Kidney tubule cell (primary cell): ENCODE measurements around the gene GTF2IRD2.
"Not testable (repeated sequence)": the region's sequence is repeated elsewhere in the genome, so short reads cannot be mapped to it uniquely, and the experiment has no call there.

Experiments used
- DNase-seq: peaks from one replicate; pipeline ENCODE4 v3.0.0-alpha.2; 2018; ENCODE audit warnings: low spot score

Gene GTF2IRD2

DNA sequence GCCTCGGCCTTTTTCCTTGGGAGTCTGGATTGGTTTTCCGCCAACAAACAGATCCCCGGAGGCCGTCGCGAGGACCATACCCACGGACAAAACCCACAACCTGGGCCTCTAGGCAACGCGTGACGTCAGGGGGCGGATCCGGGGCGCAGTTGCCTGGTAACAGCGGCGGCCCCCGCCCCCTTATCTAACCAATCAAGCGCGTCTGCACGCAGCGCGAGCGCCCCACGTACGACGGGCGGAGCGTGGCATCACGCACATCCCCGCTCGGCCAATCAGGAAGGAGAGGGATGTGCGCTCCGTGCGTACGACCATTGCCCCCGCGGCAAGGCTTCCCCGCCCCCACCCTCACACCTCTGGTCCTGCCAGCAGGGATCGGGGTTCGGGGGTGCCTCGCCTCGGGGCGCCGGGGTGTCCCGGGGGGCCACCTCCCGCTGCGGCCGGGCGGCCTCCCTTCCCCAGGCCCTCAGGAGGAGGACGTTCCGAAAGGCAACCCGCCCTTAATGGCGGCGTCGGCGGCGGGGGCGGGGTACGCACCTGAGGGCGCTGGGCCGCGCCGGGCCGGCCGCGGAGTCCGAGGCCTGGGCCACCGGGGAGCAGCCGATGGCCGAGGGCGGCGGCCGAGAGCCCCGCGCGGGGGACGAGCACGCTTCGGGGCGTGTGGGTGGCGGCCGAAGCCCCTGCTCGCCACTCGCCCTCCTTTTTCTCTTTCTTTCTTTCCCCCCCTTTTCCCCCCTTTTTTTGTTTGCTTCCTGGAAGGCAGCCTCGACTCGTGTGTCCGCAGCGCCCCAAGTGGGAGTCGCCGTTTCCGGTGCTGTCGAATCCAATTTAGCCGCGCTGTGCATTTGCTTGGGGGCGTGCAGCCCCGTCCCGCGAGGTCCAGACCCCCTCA, at the start of gene GTF2IRD2:
TSS of gene GTF2IRD2 (minus strand) at position 773 of the 889 bp plus-strand sequence. CDS start 15,227 bp downstream, outside the sequence.
- DNase-seq, result not testable (repeated sequence)

DNA sequence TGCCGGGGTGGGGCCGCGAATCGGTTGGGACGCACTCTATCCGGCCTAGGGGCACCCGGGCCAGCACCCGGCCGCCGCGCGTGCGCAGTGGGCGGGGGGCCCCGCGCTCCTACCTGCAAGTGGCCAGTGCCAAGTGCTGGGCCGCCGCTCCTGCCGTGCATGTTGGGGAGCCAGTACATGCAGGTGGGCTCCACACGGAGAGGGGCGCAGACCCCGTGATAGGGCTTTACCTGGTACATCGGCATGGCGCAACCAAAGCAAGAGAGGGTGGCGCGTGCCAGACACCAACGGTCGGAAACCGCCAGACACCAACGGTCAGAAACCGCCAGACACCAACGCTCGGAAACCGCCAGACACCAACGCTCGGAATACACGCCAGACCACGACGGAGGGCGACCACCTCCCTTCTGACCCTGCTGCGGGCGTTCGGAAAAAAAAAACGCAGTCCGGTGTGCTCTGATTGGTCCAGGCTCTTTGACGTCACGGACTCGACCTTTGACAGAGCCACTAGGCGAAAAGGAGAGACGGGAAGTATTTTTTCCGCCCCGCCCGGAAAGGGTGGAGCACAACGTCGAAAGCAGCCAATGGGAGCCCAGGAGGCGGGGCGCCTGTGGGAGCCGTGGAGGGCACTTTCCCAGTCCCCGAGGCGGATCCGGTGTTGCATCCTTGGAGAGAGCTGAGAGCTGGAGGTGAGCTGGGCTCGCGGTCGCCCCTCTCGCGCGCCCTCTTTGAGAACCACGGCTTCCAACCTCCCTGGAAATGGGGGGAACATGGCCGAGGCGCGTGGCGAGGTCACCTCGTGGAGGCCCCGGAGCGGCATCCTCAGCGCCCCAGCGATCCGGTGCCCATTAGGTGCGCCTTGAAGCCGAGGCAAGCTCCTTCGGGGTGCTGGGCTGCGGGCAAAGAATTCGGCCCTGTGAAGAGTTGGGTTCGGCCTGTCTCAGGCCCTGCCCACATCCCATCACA, 39.0 kb upstream of the GTF2IRD2 start:
- peak; percentile 69 for DNase-seq

GRCh38 chr7:74889518-74890129, 38.2 kb upstream of the GTF2IRD2 start:
- DNase-seq, result not testable (repeated sequence)

DNA sequence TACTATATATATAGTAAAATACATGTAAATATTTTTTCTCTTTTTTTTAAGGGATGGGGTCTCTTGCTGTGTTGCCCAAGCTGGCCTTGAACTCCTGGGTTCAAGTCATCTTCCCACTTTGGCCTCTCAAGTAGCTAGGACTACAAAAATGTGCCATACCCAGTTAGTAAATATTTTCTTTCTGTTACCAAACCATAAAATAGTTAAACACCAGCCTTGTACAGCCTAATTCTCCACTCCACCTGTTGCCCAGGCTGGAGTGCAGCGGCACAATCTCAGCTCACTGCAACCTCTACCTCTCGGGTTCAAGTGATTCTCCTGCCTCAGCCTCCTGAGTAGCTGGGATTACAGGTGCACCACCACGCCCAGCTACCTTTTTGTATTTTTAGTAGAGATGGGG, 33.9 kb upstream of the GTF2IRD2 start:
- not testable (repeated sequence) for DNase-seq

- not testable (repeated sequence) for DNase-seq
Observed at GRCh38 chr7:74882110-74882509, 30.7 kb upstream of the GTF2IRD2 start.

DNA sequence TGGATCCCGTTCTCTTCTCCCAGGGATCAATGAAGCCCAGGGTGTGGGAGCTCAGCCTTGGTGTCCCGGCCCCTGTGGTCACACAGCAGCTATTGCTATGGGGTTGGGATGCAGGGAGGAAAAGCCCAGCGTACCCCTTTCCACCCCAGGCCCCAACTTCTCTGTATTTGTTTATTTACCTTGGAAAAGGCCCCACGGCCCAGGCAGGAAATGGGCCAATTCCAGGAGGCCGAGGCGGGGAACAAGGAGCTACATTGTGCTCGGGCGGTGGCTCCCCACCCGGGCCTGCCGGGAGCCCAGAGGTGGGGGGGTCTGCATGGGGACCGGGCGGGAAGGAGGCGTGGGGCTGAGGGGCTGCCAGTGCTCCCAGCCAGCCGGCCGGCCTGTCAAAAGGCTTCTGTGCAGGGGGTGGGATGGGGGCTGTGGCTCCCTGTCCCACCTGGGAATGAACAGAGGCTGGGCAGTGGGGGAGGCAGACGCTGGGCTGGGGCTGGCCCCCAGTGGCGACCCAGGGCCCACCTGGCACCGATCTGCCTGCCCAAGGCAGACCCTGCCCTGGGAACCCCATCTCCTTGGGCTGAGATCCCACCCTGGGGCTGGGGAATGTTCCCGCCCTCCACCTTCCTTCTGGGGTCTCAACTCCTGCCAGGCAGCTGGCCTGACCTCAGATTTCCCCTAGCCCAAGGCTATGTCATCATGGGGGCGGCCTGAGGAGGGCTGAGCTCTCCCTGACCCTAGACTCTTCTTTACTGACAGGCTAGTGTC, 23.5 kb upstream of the GTF2IRD2 start:
- DNase-seq, result not testable (repeated sequence)

GRCh38 chr7:74874104-74874747, 22.8 kb upstream of the GTF2IRD2 start:
- not testable (repeated sequence) for DNase-seq

- not testable (repeated sequence) for DNase-seq
Observed at GRCh38 chr7:74872542-74872941, 21.1 kb upstream of the GTF2IRD2 start.

GRCh38 chr7:74865777-74866176, 14.4 kb upstream of the GTF2IRD2 start:
- not testable (repeated sequence) for DNase-seq

GRCh38 chr7:74849853-74850252, 1.6 kb downstream of the GTF2IRD2 start:
- DNase-seq, result not testable (repeated sequence)

GRCh38 chr7:74830411-74830810, 21.0 kb downstream of the GTF2IRD2 start:
- DNase-seq, result not testable (repeated sequence)

- DNase-seq, result not testable (repeated sequence)
Observed at GRCh38 chr7:74829959-74830358, 21.4 kb downstream of the GTF2IRD2 start.

- not testable (repeated sequence) for DNase-seq
Observed at GRCh38 chr7:74821259-74821658, 30.1 kb downstream of the GTF2IRD2 start.

GRCh38 chr7:74820146-74820805, 31.1 kb downstream of the GTF2IRD2 start:
- DNase-seq, result not testable (repeated sequence)

DNA sequence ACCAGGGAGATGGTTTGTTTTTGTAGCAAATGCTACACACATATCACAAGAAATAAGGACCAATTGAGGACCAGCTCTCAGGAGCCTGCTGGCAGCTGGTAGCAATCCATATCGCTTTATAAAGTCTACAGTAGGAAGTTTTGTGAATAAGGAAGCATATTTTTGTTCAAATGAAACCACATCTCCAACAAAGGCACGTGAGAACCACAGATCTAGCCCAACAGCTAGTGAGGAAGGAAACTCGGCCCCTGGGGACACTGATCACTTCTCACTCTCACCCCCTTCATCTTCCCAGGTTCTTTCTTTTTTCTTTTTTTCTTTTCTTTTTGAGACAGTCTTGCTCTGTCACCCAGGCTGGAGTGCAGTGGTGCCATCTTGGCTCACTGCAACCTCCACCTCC, 35.5 kb downstream of the GTF2IRD2 start:
- not testable (repeated sequence) for DNase-seq

DNA sequence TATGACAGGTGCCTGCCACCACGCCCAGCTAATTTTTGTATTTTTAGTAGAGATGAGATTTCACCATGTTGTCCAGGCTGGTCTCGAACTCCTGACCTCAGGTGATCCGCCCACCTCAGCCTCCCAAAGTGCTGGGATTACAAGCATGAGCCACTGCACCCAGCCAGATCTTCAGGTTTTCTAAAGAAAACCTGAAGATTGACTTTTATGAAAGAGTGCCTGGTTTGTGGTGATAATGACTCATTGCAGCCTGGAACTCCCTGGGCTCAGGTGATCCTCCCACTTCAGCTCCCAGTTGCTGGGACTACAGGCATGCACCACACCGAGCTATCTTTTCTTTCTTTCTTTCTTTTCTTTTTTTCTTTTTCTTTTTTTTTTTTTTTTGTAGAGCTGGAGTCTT, 52.8 kb downstream of the GTF2IRD2 start:
- not testable (repeated sequence) for DNase-seq

DNA sequence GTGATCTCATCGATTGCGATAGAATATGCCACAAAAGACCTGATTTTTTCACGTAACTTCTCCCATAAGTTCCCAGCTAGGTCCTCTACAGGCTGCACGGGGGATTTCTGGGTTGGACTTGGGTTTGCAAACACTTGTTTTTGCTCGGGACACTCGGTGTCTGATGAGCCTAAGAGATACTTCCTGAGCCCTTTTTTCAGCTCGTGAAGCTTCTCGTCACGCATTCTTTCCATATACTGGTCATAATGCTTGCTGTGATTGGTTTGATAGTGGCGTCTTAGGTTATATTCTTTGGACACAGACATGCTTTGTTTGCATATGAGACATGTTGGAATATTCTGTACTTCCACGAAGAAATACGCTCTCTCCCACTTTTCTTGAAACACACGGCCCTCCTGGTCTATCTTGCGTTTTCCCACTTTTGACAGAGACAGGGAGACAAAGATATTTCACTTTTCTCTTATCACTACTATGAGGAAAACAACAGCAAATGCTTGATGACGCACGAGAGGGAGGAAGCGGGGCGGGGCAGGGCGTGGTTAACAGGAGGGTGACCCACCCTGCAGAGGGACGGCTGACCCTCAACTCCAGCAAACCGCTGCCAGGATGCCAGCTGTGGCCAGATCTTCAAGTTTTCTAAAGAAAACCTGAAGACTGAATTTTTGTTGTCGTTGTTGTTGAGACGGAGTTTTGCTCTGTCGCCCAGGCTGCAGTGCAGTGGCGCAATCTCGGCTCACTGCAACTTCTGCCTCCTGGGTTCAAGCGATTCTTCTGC, 53.4 kb downstream of the GTF2IRD2 start:
- not testable (repeated sequence) for DNase-seq

DNA sequence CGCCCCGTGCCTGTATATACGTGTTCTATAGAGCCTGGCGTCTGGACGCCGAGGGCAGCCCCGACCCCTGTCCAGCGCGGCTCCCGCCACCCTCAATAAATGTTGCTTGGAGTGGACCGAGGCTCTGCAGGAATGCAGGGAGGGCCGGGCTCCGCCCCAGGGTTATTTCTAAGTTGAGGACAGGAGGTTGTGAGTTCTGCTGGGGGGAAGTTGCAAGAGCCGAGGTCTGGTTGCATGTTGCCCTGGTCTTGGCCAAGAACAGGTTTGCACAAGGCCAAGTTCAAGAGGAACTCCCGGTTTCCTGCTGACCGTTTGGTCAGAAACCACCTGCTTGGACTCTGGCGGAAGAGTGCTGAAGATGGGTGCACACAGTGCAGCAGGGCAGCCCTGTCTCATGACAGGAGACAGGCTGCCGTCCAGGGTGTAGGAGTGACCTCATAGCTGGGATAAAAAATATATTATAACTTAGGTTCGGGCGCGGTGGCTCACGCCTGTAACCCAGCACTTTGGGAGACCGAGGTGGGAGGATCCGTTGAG, 62.1 kb downstream of the GTF2IRD2 start:
- DNase-seq, result not testable (repeated sequence)
